Spleen (tissue), 11 donors: Measurements from ENCODE around the gene SOX14. TPM values are rescaled to one million over a fixed set of nuclear protein-coding genes. Genes with fewer than 3 reads are reported as not detected.

Experiments
- DNase-seq: peaks from one replicate; pipeline ENCODE4 v3.0.0-alpha.2; 2020
- H3K27ac ChIP-seq, 8 donors: fragments of 200-600 bp; sonication (generic) in 7 of 8; 1 replicate in 4 of 8; 2 replicates in 4 of 8; pipeline versions ENCODE4 v1.5.0 to v1.8.0; 2016 to 2021; ENCODE audit warnings: inconsistent platforms in 4 of 8, mild to moderate bottlenecking in 4 of 8, moderate library complexity in 1 of 8
- H3K27me3 ChIP-seq, 7 donors: fragments of 200-600 bp; sonication (generic) in 6 of 7; replicated peaks in 1 of 7; 1 replicate in 4 of 7; 2 replicates in 3 of 7; pipeline versions ENCODE4 v1.5.0 to v1.8.0; 2016 to 2021; ENCODE audit warnings: inconsistent platforms in 3 of 7, mild to moderate bottlenecking in 1 of 7
- H3K36me3 ChIP-seq, 6 donors: fragments of 200-600 bp; sonication (generic) in 5 of 6; 1 replicate in 4 of 6; 2 replicates in 2 of 6; pipeline versions ENCODE4 v1.5.0 to v1.8.0; 2016 to 2021; ENCODE audit warnings: inconsistent platforms in 2 of 6
- H3K4me1 ChIP-seq, 6 donors: fragments of 200-600 bp; sonication (generic) in 5 of 6; 1 replicate in 3 of 6; 2 replicates in 3 of 6; pipeline versions ENCODE4 v1.5.0 to v1.8.0; 2016 to 2021; ENCODE audit warnings: inconsistent platforms in 3 of 6
- H3K4me3 ChIP-seq, 8 donors: fragments of 200-600 bp; sonication (generic) in 7 of 8; 1 replicate in 4 of 8; 2 replicates in 4 of 8; pipeline versions ENCODE4 v1.5.0 to v1.8.0; 2016 to 2021; ENCODE audit warnings: inconsistent platforms in 4 of 8, mild to moderate bottlenecking in 4 of 8, moderate library complexity in 2 of 8
- H3K9me3 ChIP-seq, 8 donors: fragments of 200-600 bp; sonication (generic) in 7 of 8; 1 replicate in 4 of 8; 2 replicates in 4 of 8; pipeline versions ENCODE4 v1.5.0 to v1.8.0; 2016 to 2021; ENCODE audit warnings: inconsistent platforms in 4 of 8
- POLR2A ChIP-seq, 3 donors: fragments of 450-650 bp; IDR thresholded peaks; one replicate each; pipeline ENCODE4 v1.5.1; 2017; ENCODE audit warnings: antibody characterized with exemption in 3 of 3, mild to moderate bottlenecking in 1 of 3
- POLR2AphosphoS5 ChIP-seq, 3 donors: sonication (generic); formaldehyde crosslinking; IDR thresholded peaks; one replicate each; pipeline ENCODE4 v1.5.1; 2017; ENCODE audit warnings: antibody characterized with exemption in 3 of 3
- WGBS, 5 donors: extraction: QIAGEN DNeasy Blood & Tissue Kit in 3 of 5; methylation state at CpG; one replicate each; pipeline versions ENCODE4 v1.1.5 to v1.1.7; 2013 to 2018; 5-methylcytosine and 5-hydroxymethylcytosine counted together
- intact Hi-C: fragments of 100-400 bp; cut with DNase I; formaldehyde crosslinking; loops from one replicate; pipeline ENCODE4 v1.15.0; 2023; ENCODE audit warnings: low total_unique reads
- polyA plus RNA-seq, 3 donors: library from polyadenylated mRNA; stranded (reverse); fragments of 200-250 nt; gene quantifications; one replicate each; pipeline ENCODE4 v1.2.1, GENCODE V29; 2013
- total RNA-seq, 7 donors: library from RNA; depleted of rRNA in 3 of 7; stranded (reverse); fragments of >200 nt in 3 of 7; fragmentation: NEBNext Ultra II Directional in 4 of 7; extraction: Animal tissue kit (Norgen Biotek cat#: 25700) in 4 of 7; gene quantifications; one replicate each; pipeline versions ENCODE4 v1.1.0 to v1.2.1, GENCODE V29; 2016 to 2021
- TF ChIP-seq, protein P1 (sequence below), 11 experiments: fragments of 200-600 bp in 7 of 11; fragments of 450-650 bp in 4 of 11; sonication (generic) in 4 of 11; IDR thresholded peaks in 8 of 11; conservative IDR thresholded peaks in 3 of 11; 1 replicate in 7 of 11; 2 replicates in 4 of 11; pipeline versions ENCODE4 v1.4.0 to v1.8.0; 2016 to 2021; ENCODE audit warnings: antibody characterized with exemption in 11 of 11, inconsistent platforms in 4 of 11, mild to moderate bottlenecking in 1 of 11
- donor health status: healthy with polysubstance abuse.
- donor health status: DM: no; HTN: no; CAD: no; lungs with moderate emphysema.
- donor health status: DM: no; HTN: no; CAD: no.
- donor health status: Bipolar disorder and iron deficiency.
- donor health status: healthy.
- donor health status: DM: no; HTN: no; CAD: no.
- donor health status: DM: yes; HTN: yes; CAD: no.

SOX14 gene
- total and polyA plus RNA-seq, 10 donors: not detected

DNA sequence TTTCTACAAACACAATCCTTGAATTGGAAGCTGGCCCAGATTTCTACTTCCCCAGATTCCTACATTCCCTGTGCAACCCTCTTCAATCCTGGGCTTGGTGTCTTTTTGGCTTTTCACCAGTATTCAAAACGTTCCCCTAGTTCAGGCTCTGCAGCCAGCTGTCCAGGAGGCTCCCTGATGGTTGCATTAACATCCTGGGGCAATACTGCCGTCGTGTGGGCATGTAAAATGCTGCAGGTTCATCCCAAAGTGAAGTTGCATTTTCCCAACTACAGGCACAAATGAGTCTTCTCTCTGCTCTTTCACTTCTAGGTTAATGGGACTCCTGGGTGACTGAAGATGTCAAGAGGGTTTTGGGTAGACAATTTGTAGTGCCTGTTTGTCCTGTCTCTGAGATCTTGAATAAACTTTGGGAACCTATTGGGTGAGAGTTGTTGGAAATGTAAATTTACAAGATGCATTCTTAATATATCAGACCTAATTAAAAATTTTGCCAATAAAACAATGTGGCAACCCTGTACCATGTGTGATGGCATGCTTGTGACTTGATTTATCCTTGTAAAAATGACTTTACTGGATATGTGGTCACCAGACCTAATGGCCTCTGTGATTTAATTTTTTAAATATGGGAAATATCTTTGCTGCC lies 28.6 kb downstream of the SOX14 start:
- no peak for DNase-seq
- TF ChIP-seq POLR2AphosphoS5 (IDR thresholded peaks at IDR 0.05): no peak
- TF ChIP-seq, protein P1, sequence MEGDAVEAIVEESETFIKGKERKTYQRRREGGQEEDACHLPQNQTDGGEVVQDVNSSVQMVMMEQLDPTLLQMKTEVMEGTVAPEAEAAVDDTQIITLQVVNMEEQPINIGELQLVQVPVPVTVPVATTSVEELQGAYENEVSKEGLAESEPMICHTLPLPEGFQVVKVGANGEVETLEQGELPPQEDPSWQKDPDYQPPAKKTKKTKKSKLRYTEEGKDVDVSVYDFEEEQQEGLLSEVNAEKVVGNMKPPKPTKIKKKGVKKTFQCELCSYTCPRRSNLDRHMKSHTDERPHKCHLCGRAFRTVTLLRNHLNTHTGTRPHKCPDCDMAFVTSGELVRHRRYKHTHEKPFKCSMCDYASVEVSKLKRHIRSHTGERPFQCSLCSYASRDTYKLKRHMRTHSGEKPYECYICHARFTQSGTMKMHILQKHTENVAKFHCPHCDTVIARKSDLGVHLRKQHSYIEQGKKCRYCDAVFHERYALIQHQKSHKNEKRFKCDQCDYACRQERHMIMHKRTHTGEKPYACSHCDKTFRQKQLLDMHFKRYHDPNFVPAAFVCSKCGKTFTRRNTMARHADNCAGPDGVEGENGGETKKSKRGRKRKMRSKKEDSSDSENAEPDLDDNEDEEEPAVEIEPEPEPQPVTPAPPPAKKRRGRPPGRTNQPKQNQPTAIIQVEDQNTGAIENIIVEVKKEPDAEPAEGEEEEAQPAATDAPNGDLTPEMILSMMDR (IDR thresholded peaks at IDR 0.05 in 8 of 11, conservative IDR thresholded peaks at IDR 0.05 in 3 of 11): peak in 2 of 11 experiments; percentile 14 to 54
- intact Hi-C loops: no loop called here
- H3K27me3 ChIP-seq: no peaks in the 10 kb centered on the region
- H3K4me3 ChIP-seq: no peak overlapping the region
- 1 to 3% (median 3%) methylated on average over 3 of the region's 3 CpGs for WGBS, 5 donors
- no peak overlapping the region for H3K27ac ChIP-seq
- no peaks in the 10 kb centered on the region for H3K9me3 ChIP-seq
- H3K4me1 ChIP-seq: no peaks in the 10 kb centered on the region
- no peaks in the 10 kb centered on the region for H3K36me3 ChIP-seq

DNA sequence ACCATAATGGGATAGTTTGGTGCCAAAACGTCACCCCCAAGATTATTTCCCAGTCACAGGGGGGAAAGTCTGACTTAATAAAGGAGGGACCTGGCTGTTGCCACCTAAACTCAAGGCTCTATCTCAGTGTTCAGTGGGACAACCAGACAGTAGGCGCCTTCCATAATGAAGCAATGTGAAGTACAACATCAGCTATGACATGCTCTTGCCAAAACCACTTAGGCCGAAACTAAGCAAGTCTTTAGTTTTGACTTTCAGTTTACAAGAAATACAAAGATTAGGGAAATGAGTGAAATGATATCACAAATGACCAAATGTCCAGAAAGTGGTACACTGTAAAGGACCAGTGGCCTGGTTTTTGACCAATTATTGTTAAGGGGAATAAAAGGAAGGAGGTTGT lies 32.9 kb downstream of the SOX14 start:
- Histone ChIP-seq H3K27ac (no peak overlapping the region), H3K27me3 (no peaks in the 10 kb centered on the region), H3K4me3 (no peak overlapping the region), H3K4me1 (no peaks in the 10 kb centered on the region), H3K36me3 (no peaks in the 10 kb centered on the region), H3K9me3 (no peaks in the 10 kb centered on the region)
- intact Hi-C loops: no loop called here
- TF ChIP-seq, protein P1 (IDR thresholded peaks at IDR 0.05 in 8 of 11, conservative IDR thresholded peaks at IDR 0.05 in 3 of 11): no peak
- TF ChIP-seq POLR2AphosphoS5 (IDR thresholded peaks at IDR 0.05): no peak
- WGBS, 5 donors: 62 to 85% (median 75%) methylated on average over 3 of the region's 3 CpGs
- no peak for DNase-seq

DNA sequence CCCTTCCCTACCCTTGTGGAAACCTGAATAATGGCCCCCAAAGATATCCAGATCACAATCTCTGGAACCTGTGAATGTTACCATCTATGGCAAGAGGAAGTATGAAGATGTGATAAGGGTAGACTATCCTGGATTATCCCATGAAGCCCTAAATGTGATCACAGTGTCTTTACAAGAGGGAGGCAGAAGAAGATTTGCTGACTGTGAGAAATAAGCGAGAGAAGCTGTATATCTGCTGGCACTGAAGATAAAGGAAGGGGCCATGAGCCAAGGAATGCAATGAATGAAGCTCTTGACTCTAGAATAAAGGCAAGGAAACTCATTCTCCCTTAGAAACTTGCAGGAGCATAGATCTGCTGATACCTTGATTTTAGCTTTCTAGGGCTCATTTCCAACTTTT lies 39.1 kb downstream of the SOX14 start:
- Histone ChIP-seq H3K27me3 (peaks cover 0 to 7% (median 0%) of the 10 kb centered on the region in 7 donors), H3K27ac (no peak overlapping the region), H3K4me3 (no peak overlapping the region), H3K4me1 (no peaks in the 10 kb centered on the region), H3K36me3 (no peaks in the 10 kb centered on the region), H3K9me3 (peaks cover 0 to 19% (median 4%) of the 10 kb centered on the region in 8 donors)
- no peak for DNase-seq
- intact Hi-C loops: no loop called here
- 71 to 93% (median 73%) methylated on average over 1 of the region's 1 CpG for WGBS, 5 donors
- TF ChIP-seq POLR2AphosphoS5 (IDR thresholded peaks at IDR 0.05) (no peak), POLR2A (IDR thresholded peaks at IDR 0.05) (no peak)
- TF ChIP-seq, protein P1 (IDR thresholded peaks at IDR 0.05 in 8 of 11, conservative IDR thresholded peaks at IDR 0.05 in 3 of 11): no peak

DNA sequence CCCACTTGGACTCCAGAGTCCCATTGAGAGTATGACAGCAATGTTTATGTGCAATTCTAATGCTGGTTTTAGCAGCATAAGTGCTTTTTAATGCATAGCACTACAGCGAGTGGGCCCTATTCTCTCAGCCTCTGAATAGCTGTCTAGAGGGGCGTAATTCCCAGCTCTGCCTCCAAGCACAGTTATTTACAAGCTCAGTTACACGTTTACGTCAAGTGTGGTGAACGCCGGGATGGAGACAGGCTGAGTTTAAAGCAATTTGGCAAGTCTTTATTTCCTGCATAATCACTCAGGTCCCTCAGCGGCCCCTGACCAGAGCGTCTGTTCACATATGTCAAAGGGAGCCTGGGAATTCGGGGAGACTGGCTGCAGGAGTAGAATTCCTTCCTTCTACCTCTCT lies 43.9 kb downstream of the SOX14 start:
- Histone ChIP-seq H3K36me3 (no peaks in the 10 kb centered on the region), H3K27ac (no peak overlapping the region), H3K4me3 (no peak overlapping the region), H3K4me1 (no peaks in the 10 kb centered on the region), H3K9me3 (peaks cover 0 to 18% (median 4%) of the 10 kb centered on the region in 8 donors), H3K27me3 (peaks cover 0 to 12% (median 0%) of the 10 kb centered on the region in 7 donors)
- DNase-seq: no peak
- TF ChIP-seq, protein P1 (IDR thresholded peaks at IDR 0.05 in 8 of 11, conservative IDR thresholded peaks at IDR 0.05 in 3 of 11): no peak
- TF ChIP-seq POLR2A (IDR thresholded peaks at IDR 0.05): no peak
- TF ChIP-seq POLR2AphosphoS5 (IDR thresholded peaks at IDR 0.05): no peak
- 22 to 38% (median 27%) methylated on average over 9 of the region's 9 CpGs for WGBS, 5 donors
- intact Hi-C loops: no loop called here
